HFF-Myc (cell line): ENCODE results near the gene ST6GALNAC3.

Experiments
- DNase-seq: peaks from one replicate; pipeline ENCODE4 v3.0.0-alpha.2; 2011; ENCODE audit warnings: low read depth; ENCODE audit errors: extremely low read depth
- H3K4me3 ChIP-seq: replicated peaks from 2 replicates; pipeline ENCODE4 v1.5.1; 2011; ENCODE audit warnings: low read depth, mild to moderate bottlenecking, control low read depth, low read length
- TF ChIP-seq, protein P1 (sequence below): IDR thresholded peaks from 2 replicates; pipeline ENCODE4 v1.5.1; 2012; ENCODE audit warnings: mild to moderate bottlenecking, low read depth, low read length, control low read depth; ENCODE audit errors: missing control alignments

Gene ST6GALNAC3

DNA sequence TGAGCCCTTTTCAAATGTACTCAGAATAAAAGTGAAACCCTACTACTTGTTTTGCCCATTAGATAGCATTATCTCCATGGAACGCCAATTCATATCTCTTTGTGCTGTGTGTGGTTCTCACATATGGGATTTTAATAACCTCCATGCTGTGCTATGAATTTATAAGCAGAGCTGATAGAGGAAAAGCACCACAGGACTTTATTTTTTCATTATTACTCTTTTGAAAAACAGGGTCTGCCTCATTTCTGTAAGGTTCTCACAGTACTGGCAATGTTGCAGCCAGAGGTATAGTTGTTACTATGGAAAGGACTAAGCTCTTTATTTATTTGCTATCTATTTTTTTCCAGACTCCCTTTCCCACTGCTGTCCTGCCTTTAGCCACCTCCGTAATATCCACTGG is 313.7 kb downstream of the ST6GALNAC3 start:
- TF ChIP-seq, protein P1, sequence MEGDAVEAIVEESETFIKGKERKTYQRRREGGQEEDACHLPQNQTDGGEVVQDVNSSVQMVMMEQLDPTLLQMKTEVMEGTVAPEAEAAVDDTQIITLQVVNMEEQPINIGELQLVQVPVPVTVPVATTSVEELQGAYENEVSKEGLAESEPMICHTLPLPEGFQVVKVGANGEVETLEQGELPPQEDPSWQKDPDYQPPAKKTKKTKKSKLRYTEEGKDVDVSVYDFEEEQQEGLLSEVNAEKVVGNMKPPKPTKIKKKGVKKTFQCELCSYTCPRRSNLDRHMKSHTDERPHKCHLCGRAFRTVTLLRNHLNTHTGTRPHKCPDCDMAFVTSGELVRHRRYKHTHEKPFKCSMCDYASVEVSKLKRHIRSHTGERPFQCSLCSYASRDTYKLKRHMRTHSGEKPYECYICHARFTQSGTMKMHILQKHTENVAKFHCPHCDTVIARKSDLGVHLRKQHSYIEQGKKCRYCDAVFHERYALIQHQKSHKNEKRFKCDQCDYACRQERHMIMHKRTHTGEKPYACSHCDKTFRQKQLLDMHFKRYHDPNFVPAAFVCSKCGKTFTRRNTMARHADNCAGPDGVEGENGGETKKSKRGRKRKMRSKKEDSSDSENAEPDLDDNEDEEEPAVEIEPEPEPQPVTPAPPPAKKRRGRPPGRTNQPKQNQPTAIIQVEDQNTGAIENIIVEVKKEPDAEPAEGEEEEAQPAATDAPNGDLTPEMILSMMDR: no peak
- H3K4me3 ChIP-seq: no peak overlapping the region
- DNase-seq: no peak

DNA sequence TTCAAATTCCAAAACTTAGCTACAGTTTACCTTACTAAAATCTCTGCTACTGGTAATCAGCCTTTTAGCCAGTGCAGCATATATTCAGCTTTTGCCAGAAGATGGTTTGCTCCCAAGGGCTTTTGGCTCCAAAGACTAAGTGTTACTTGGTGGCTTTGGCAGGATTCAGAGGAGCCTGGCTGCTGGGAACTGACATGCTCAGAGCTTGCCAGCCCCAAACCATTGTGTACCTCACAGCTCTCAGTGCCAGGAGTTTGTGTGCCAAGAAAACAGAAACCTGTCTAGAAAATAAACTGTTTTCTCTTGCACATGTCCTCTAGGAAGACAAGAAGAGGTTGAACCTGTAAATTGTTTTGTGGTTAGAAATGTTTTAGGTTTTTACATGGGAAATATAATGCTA is 315.9 kb downstream of the ST6GALNAC3 start:
- no peak overlapping the region for H3K4me3 ChIP-seq
- TF ChIP-seq, protein P1: no peak
- no peak for DNase-seq

DNA sequence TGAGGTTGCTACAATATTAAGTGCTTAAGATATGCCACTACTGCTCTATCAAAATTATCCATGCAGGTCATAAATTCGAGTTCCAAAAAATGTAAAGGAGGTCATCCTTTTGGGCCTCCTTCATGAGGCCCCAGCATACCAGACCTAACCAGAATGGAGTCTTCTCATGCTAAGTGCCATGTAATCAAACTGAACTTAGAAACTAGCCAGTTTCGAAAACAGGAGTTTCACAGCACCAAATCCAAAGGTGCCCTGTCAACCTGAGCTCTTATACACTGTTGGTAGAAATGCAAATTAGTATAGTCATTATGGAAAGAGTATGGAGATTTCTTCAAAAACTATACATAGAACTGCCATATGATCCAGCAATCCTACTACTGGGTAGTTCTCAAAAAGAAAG is 320.5 kb downstream of the ST6GALNAC3 start:
- no peak overlapping the region for H3K4me3 ChIP-seq
- TF ChIP-seq, protein P1: no peak
- DNase-seq: no peak

DNA sequence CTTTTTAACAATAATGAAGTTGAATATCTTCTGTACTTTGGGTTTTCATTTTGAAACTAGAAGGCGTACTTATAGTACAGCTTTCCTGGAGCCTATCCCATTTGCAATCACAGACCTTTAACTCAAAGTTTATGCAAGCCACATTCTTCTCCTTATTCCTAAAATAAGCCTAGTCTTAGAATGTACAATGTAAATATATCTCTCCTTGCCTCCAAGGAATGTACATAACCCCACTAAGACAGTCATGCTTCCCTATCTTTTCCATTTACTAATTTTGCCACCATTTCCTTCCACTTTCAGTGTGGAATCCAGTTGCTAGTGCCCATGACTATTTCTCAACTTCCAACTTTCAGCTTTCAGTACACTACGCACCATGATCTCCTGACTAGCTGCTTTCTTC is 327.6 kb downstream of the ST6GALNAC3 start:
- no peak overlapping the region for H3K4me3 ChIP-seq
- no peak for DNase-seq
- TF ChIP-seq, protein P1: no peak

DNA sequence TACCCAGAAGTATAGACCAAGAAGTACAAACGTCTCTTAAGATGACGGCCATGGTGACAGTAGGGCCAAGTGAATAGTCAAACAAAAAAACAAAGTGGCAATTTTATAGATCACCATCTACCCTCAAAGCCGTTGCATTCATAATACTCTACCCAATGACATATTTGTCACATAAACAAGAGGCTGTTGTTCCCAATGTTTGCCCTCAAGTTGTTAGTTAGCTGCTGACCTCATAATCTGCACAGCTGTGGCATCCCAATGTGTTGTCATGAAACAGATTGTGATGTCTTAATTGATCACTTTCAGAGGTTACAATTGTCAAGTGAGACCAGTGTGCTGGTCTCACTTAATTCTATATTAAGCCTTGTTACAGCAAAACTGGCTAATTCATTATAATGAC is 333.8 kb downstream of the ST6GALNAC3 start:
- TF ChIP-seq, protein P1: no peak
- no peak overlapping the region for H3K4me3 ChIP-seq
- no peak for DNase-seq

DNA sequence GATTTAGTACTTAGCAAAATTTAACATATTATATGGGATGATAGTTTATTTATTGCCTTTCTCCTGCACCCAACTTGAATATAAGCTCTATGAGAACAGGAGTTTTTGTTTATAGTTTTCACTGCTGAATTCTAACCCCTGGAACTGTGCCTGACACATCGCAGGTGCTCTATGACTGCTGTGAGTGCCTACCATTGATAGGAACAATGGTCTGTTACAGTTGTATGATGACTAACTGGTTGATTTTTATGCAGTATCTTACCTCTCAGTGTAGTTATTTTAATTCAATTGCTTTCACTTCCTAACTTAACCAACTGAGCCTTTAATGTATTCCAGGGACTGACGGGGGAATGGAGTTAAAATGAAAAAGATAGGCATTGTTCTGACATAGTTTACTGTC is 336.0 kb downstream of the ST6GALNAC3 start:
- no peak for DNase-seq
- TF ChIP-seq, protein P1: no peak
- no peak overlapping the region for H3K4me3 ChIP-seq

DNA sequence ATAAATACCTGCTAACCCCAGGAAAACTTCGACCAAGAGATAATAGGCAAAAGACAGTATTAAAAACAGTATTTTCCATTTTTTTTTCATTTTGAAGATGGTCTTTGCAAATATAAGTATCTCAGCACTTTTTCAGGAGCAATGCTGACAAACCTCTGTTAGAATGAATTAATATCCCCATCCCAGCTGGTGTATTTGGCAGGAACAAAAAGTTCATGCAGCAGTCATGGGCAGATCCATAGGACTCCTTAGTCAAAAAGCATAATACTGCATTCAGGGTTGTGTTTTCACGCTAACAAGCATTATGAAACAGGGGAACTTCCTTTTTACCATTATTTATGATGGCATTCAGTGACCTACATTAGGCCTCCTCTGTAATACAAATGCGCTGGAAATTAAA is 344.0 kb downstream of the ST6GALNAC3 start:
- TF ChIP-seq, protein P1: no peak
- DNase-seq: no peak
- no peak overlapping the region for H3K4me3 ChIP-seq
